Measurements from ENCODE around the gene CELSR1. TPM values are rescaled to one million over a fixed set of nuclear protein-coding genes. Genes with fewer than 3 reads are reported as not detected.

Gene CELSR1
- total RNA-seq, 1 experiment from 2014 or later = 22.6 TPM

GRCh38 chr22:46327691-46328465, 209.5 kb downstream of the CELSR1 start:
- H3K27me3 Mint-ChIP-seq (ENCODE audit: low read depth) = no peaks in the 10 kb centered on the region
- no peak overlapping the region for H4K5ac ChIP-seq (ENCODE audit: insufficient read length, low read depth, low read length)
- no peak overlapping the region for H2AFZ ChIP-seq (ENCODE audit: low read length)
- H4K91ac ChIP-seq (ENCODE audit: insufficient read length, low read depth, low read length) = no peak overlapping the region
- no peak overlapping the region for H2BK20ac ChIP-seq (ENCODE audit: low read depth, low read length, poor library complexity, severe bottlenecking)
- no peak overlapping the region for H2AK5ac ChIP-seq (ENCODE audit: insufficient read length, low read length)
- H3K14ac ChIP-seq (ENCODE audit: insufficient read depth, low read length) = no peak overlapping the region
- H3K18ac ChIP-seq (ENCODE audit: insufficient read length, low read depth, low read length) = no peak overlapping the region
- H3K9ac ChIP-seq (ENCODE audit: extremely low read depth, insufficient read length, low read length) = no peak overlapping the region
- no CpG with 5 or more reads among the region's 13 CpGs for WGBS (ENCODE audit: extremely low coverage, insufficient read length, low lambda C conversion rate)
- H3K23me2 ChIP-seq (ENCODE audit: insufficient read length, low read depth, low read length, poor library complexity, severe bottlenecking) = no peaks in the 10 kb centered on the region
- no peak overlapping the region for H2BK12ac ChIP-seq (ENCODE audit: insufficient read length, low read depth, low read length)
- H3T11ph ChIP-seq (ENCODE audit: low read length) = no peak overlapping the region
- H3K4ac ChIP-seq (ENCODE audit: low read depth, low read length) = no peak overlapping the region
- no peaks in the 10 kb centered on the region for H3K9me3 ChIP-seq (ENCODE audit: control insufficient read depth, low read depth, low read length)
- no peak overlapping the region for H2BK5ac ChIP-seq (ENCODE audit: insufficient read length, low read length)
- H3K4me3 Mint-ChIP-seq = no peak overlapping the region
- no peak overlapping the region for H3K27ac ChIP-seq (ENCODE audit: insufficient read length, low read depth, low read length)
- no peak overlapping the region for H3K56ac ChIP-seq (ENCODE audit: insufficient read length, low read depth, low read length)
- H3K36me3 Mint-ChIP-seq (ENCODE audit: insufficient read depth in 1 of 3, low read depth in 3 of 3) = peaks cover 29 to 81% (median 67%) of the 10 kb centered on the region in 3 experiments; a peak in 6 of 7 replicates
- peaks cover 0 to under 1% of the 10 kb centered on the region in 2 experiments; a peak in 1 of 4 replicates for H3K4me1 Mint-ChIP-seq
- no peak for TF ChIP-seq CTCF (conservative IDR thresholded peaks at IDR 0.05)
- H3K27ac Mint-ChIP-seq = no peak overlapping the region
- no peak overlapping the region for H4K8ac ChIP-seq (replicated peaks; ENCODE audit: insufficient read length, low read depth, low read length)
- no peak overlapping the region for H3K23ac ChIP-seq (ENCODE audit: insufficient read length, low read depth, low read length)
- no peak overlapping the region for H3K4me2 ChIP-seq (ENCODE audit: insufficient read depth, insufficient read length, low read length)
- DNase-seq = no peak
- no peaks in the 10 kb centered on the region for H3K27me3 ChIP-seq (ENCODE audit: insufficient read depth, low read length)
- H3K9me3 Mint-ChIP-seq = no peaks in the 10 kb centered on the region
- no peak overlapping the region for H2BK15ac ChIP-seq (ENCODE audit: low read depth, low read length)
- H4K20me1 ChIP-seq (ENCODE audit: control insufficient read depth, insufficient read depth, insufficient read length) = no peaks in the 10 kb centered on the region
- H3K79me1 ChIP-seq (ENCODE audit: insufficient read depth, low read depth, low read length, poor library complexity, severe bottlenecking) = no peaks in the 10 kb centered on the region
- H2BK120ac ChIP-seq (ENCODE audit: low read depth, low read length, poor library complexity, severe bottlenecking) = no peak overlapping the region
- H3K4me1 ChIP-seq (ENCODE audit: insufficient read depth, low read length) = no peaks in the 10 kb centered on the region
- H3K79me2 ChIP-seq (ENCODE audit: insufficient read depth, low read length) = no peaks in the 10 kb centered on the region

Data from H9 (cell line).